ENCODE results near the gene CSF1. TPM values are rescaled to one million over a fixed set of nuclear protein-coding genes. Genes with fewer than 3 reads are reported as not detected.
A peak's percentile ranks its signal among the peaks of the same experiment; 100 is the strongest.

The CSF1 gene
- total and polyA plus RNA-seq, 7 donors = 3.0 to 118 (median 21.8) TPM

DNA sequence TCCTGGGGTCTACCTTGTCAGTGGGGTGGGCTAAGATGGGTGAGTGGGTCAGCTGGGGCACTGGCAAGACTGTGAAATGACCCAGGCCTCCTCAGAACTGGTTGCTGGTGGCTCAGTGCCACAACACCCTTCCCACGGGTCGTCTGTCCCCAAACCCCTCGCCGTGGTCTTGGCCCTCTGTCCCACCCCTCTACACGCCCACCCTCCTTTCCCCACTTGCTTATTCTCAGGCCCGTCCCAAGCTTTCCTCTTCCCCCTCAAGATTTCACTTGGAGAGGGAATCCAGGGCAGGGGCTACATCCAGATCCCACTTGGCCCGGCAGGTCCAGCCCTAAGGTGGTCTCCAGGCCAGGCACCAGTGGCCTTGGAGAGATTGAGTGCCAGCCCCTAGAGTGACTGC is 16.7 kb downstream of the CSF1 start:
- intact Hi-C loops (cut with DNase I) = no loop called here
- Histone ChIP-seq H3K4me3 (no peak overlapping the region), H3K27ac (peak overlapping the region; percentile 74 to 83 (median 79)), H3K36me3 (peaks cover 34 to 69% (median 57%) of the 10 kb centered on the region in 4 donors), H3K27me3 (no peaks in the 10 kb centered on the region), H3K4me1 (peaks cover 0 to 81% (median 68%) of the 10 kb centered on the region in 4 donors), H3K9me3 (no peaks in the 10 kb centered on the region)
- whole genome bisulfite sequencing, 2 donors = 78 to 80% methylated on average over 7 of the region's 7 CpGs
- TF ChIP-seq, protein P1, sequence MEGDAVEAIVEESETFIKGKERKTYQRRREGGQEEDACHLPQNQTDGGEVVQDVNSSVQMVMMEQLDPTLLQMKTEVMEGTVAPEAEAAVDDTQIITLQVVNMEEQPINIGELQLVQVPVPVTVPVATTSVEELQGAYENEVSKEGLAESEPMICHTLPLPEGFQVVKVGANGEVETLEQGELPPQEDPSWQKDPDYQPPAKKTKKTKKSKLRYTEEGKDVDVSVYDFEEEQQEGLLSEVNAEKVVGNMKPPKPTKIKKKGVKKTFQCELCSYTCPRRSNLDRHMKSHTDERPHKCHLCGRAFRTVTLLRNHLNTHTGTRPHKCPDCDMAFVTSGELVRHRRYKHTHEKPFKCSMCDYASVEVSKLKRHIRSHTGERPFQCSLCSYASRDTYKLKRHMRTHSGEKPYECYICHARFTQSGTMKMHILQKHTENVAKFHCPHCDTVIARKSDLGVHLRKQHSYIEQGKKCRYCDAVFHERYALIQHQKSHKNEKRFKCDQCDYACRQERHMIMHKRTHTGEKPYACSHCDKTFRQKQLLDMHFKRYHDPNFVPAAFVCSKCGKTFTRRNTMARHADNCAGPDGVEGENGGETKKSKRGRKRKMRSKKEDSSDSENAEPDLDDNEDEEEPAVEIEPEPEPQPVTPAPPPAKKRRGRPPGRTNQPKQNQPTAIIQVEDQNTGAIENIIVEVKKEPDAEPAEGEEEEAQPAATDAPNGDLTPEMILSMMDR (IDR thresholded peaks at IDR 0.05) = no peak
- TF ChIP-seq EP300 (IDR thresholded peaks at IDR 0.05) (no peak), POLR2AphosphoS5 (IDR thresholded peaks at IDR 0.05) (no peak), POLR2A (IDR thresholded peaks at IDR 0.05) (no peak)
- DNase-seq = no peak

DNA sequence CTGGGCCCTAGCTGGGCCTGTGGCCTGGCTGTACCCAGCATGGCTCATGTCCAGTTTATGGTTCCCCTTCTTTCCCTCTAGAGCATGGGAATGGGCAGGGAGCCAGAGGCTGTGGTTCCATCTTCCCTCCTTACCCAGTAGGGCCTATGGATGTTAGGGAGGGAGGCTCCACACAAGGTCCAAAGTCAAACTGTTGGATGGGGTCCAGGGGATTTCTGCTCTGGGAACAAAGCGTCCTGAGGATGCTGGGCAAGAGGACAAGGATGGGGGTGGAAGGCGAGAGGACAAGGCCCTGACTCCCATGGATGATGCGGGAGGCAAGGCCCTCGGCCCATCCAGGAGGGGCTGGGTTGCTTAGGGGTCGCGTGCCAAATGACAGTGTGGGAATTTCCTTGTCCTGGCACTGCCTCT is 17.3 kb downstream of the CSF1 start:
- Histone ChIP-seq H3K4me1 (peaks cover 0 to 81% (median 68%) of the 10 kb centered on the region in 4 donors), H3K27ac (peak overlapping the region; percentile 74 to 83 (median 79)), H3K36me3 (peaks cover 28 to 64% (median 51%) of the 10 kb centered on the region in 4 donors), H3K9me3 (no peaks in the 10 kb centered on the region), H3K27me3 (no peaks in the 10 kb centered on the region), H3K4me3 (no peak overlapping the region)
- peak; percentile 63 to 80 (median 67) for TF ChIP-seq POLR2AphosphoS5 (IDR thresholded peaks at IDR 0.05)
- TF ChIP-seq, protein P1 (IDR thresholded peaks at IDR 0.05) = no peak
- peak in 3 of 4 donors; percentile 7 to 78 (median 60) for TF ChIP-seq EP300 (IDR thresholded peaks at IDR 0.05)
- intact Hi-C loops (cut with DNase I) = no loop called here
- WGBS, 2 donors = 56 to 61% methylated on average over 6 of the region's 6 CpGs
- DNase-seq = peak; percentile 94

DNA sequence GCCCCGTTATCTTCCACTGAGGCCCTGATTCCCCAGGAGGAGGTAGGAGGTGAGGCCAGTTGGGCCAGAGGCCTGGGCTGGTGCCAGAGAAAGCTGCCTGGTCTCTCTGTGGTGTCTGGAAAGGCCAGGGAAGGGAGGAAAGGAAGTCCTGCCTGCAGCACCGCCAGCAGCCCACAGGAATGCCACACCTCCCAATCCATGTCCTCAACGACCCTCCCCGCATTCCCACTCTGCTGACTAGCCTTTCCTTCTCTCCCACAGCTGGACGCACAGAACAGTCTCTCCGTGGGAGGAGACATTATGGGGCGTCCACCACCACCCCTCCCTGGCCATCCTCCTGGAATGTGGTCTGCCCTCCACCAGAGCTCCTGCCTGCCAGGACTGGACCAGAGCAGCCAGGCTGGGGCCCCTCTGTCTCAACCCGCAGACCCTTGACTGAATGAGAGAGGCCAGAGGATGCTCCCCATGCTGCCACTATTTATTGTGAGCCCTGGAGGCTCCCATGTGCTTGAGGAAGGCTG is 18.0 kb downstream of the CSF1 start:
- no peaks in the 10 kb centered on the region for H3K27me3 ChIP-seq
- no peak overlapping the region for H3K4me3 ChIP-seq
- 69 to 75% methylated on average over 8 of the region's 8 CpGs for WGBS, 2 donors
- intact Hi-C loops (cut with DNase I) = no loop called here
- peak overlapping the region; percentile 74 to 83 (median 79) for H3K27ac ChIP-seq
- TF ChIP-seq POLR2A (IDR thresholded peaks at IDR 0.05) = no peak
- no peak for TF ChIP-seq EP300 (IDR thresholded peaks at IDR 0.05)
- peak; percentile 84 for DNase-seq
- no peaks in the 10 kb centered on the region for H3K9me3 ChIP-seq
- H3K4me1 ChIP-seq = peaks cover 0 to 79% (median 63%) of the 10 kb centered on the region in 4 donors
- peaks cover 21 to 56% (median 44%) of the 10 kb centered on the region in 4 donors for H3K36me3 ChIP-seq

DNA sequence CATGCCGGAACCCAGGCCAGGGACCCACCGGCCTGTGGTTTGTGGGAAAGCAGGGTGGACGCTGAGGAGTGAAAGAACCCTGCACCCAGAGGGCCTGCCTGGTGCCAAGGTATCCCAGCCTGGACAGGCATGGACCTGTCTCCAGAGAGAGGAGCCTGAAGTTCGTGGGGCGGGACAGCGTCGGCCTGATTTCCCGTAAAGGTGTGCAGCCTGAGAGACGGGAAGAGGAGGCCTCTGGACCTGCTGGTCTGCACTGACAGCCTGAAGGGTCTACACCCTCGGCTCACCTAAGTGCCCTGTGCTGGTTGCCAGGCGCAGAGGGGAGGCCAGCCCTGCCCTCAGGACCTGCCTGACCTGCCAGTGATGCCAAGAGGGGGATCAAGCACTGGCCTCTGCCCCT is 18.5 kb downstream of the CSF1 start:
- intact Hi-C loops (cut with DNase I) = no loop called here
- peaks cover 19 to 51% (median 39%) of the 10 kb centered on the region in 4 donors for H3K36me3 ChIP-seq
- peaks cover 0 to 73% (median 58%) of the 10 kb centered on the region in 4 donors for H3K4me1 ChIP-seq
- no peaks in the 10 kb centered on the region for H3K9me3 ChIP-seq
- H3K27me3 ChIP-seq = no peaks in the 10 kb centered on the region
- H3K4me3 ChIP-seq = no peak overlapping the region
- 93 to 94% methylated on average over 11 of the region's 11 CpGs for WGBS, 2 donors
- H3K27ac ChIP-seq = peak overlapping the region; percentile 74 to 83 (median 79)
- no peak for DNase-seq
- no peak for TF ChIP-seq EP300 (IDR thresholded peaks at IDR 0.05)
- TF ChIP-seq POLR2A (IDR thresholded peaks at IDR 0.05) = no peak
- TF ChIP-seq POLR2AphosphoS5 (IDR thresholded peaks at IDR 0.05) = no peak
- TF ChIP-seq, protein P1 (IDR thresholded peaks at IDR 0.05) = no peak

DNA sequence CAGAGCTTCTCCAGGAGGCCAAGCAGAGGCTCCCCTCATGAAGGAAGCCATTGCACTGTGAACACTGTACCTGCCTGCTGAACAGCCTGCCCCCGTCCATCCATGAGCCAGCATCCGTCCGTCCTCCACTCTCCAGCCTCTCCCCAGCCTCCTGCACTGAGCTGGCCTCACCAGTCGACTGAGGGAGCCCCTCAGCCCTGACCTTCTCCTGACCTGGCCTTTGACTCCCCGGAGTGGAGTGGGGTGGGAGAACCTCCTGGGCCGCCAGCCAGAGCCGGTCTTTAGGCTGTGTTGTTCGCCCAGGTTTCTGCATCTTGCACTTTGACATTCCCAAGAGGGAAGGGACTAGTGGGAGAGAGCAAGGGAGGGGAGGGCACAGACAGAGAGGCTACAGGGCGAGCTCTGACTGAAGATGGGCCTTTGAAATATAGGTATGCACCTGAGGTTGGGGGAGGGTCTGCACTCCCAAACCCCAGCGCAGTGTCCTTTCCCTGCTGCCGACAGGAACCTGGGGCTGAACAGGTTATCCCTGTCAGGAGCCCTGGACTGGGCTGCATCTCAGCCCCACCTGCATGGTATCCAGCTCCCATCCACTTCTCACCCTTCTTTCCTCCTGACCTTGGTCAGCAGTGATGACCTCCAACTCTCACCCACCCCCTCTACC is 19.1 kb downstream of the CSF1 start:
- Histone ChIP-seq H3K9me3 (no peaks in the 10 kb centered on the region), H3K4me3 (no peak overlapping the region), H3K4me1 (peaks cover 0 to 68% (median 55%) of the 10 kb centered on the region in 4 donors), H3K36me3 (peaks cover 17 to 46% (median 34%) of the 10 kb centered on the region in 4 donors), H3K27ac (peak overlapping the region; percentile 74 to 83 (median 79)), H3K27me3 (no peaks in the 10 kb centered on the region)
- TF ChIP-seq, protein P1 (IDR thresholded peaks at IDR 0.05) = no peak
- no peak for TF ChIP-seq POLR2AphosphoS5 (IDR thresholded peaks at IDR 0.05)
- TF ChIP-seq EP300 (IDR thresholded peaks at IDR 0.05) = no peak
- TF ChIP-seq POLR2A (IDR thresholded peaks at IDR 0.05) = no peak
- 89 to 92% methylated on average over 11 of the region's 11 CpGs for WGBS, 2 donors
- DNase-seq = no peak
- intact Hi-C loops (cut with DNase I) = no loop called here
